Brain microvascular endothelial cell (primary cell): Measurements from ENCODE around the gene SF3B6.

Source experiments
- DNase-seq: peaks from one replicate; pipeline ENCODE4 v3.0.0-alpha.2; 2020
- H3K27ac ChIP-seq: fragments of 250-450 bp; sonication (Bioruptor Pico); 2 replicates; pipeline ENCODE4 v1.5.1; 2020; ENCODE audit warnings: mild to moderate bottlenecking, moderate library complexity
- H3K27me3 ChIP-seq: fragments of 250-450 bp; sonication (Bioruptor Pico); replicated peaks from 2 replicates; pipeline ENCODE4 v1.5.1; 2020; ENCODE audit warnings: mild to moderate bottlenecking
- H3K36me3 ChIP-seq: fragments of 250-450 bp; sonication (Bioruptor Pico); replicated peaks from 2 replicates; pipeline ENCODE4 v1.5.1; 2020; ENCODE audit warnings: mild to moderate bottlenecking
- H3K4me3 ChIP-seq: 2 replicates; pipeline ENCODE4 v1.5.1; 2011; ENCODE audit warnings: low read depth, mild to moderate bottlenecking, control low read depth, low read length, moderate library complexity
- in situ Hi-C: cut with HindIII; loops from 2 replicates; pipeline ENCODE4 v1.10.0; 2017; ENCODE audit warnings: low sequenced_read_pairs, low pct_ligation_motif_present
- TF ChIP-seq, protein P1 (sequence below): IDR thresholded peaks from 2 replicates; pipeline ENCODE4 v1.5.1; 2011; ENCODE audit warnings: low read depth, mild to moderate bottlenecking, moderate library complexity, low read length, control low read depth, inconsistent platforms; ENCODE audit errors: missing control alignments

The SF3B6 gene

DNA sequence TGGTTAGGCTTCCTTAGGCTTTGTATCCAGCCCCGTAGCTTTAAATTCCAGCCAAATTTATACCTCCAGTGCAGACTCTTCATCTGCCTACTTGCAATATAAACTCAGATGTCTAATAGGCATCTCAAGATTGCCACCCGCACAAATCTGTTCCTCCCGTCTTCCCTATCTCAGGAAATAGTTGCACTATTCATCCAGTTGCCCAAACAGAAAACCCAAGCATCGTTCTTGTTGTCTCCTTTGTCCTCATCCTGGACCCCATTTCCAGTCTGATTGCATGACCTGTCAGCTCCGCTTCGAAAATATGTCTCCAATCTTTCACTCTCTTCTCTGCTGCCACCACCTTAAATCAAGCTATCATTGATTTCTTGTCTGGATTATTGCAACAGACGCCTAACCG is 24.3 kb downstream of the SF3B6 start:
- in situ Hi-C loops = loop anchor here (25.0 kb wide), 1 partner anchor 215 kb away; no protein-coding TSS in a partner anchor
- no peaks in the 10 kb centered on the region for H3K27me3 ChIP-seq
- TF ChIP-seq, protein P1, sequence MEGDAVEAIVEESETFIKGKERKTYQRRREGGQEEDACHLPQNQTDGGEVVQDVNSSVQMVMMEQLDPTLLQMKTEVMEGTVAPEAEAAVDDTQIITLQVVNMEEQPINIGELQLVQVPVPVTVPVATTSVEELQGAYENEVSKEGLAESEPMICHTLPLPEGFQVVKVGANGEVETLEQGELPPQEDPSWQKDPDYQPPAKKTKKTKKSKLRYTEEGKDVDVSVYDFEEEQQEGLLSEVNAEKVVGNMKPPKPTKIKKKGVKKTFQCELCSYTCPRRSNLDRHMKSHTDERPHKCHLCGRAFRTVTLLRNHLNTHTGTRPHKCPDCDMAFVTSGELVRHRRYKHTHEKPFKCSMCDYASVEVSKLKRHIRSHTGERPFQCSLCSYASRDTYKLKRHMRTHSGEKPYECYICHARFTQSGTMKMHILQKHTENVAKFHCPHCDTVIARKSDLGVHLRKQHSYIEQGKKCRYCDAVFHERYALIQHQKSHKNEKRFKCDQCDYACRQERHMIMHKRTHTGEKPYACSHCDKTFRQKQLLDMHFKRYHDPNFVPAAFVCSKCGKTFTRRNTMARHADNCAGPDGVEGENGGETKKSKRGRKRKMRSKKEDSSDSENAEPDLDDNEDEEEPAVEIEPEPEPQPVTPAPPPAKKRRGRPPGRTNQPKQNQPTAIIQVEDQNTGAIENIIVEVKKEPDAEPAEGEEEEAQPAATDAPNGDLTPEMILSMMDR = no peak

GRCh38 chr2:24050041-24050979 is 25.8 kb downstream of the SF3B6 start:
- no peak overlapping the region for H3K27ac ChIP-seq
- no peaks in the 10 kb centered on the region for H3K36me3 ChIP-seq
- TF ChIP-seq, protein P1 = no peak
- in situ Hi-C loops = loop anchor here (25.0 kb wide), 1 partner anchor 213 kb away; no protein-coding TSS in a partner anchor
- peak; percentile 14 for DNase-seq
- no peaks in the 10 kb centered on the region for H3K27me3 ChIP-seq
- H3K4me3 ChIP-seq = peak overlapping the region; percentile 68

More for the DNA sequence above, 24.3 kb downstream of the SF3B6 start:
- H3K27ac ChIP-seq = no peak overlapping the region
- H3K36me3 ChIP-seq = no peaks in the 10 kb centered on the region
- H3K4me3 ChIP-seq = no peak overlapping the region
- DNase-seq = no peak

DNA sequence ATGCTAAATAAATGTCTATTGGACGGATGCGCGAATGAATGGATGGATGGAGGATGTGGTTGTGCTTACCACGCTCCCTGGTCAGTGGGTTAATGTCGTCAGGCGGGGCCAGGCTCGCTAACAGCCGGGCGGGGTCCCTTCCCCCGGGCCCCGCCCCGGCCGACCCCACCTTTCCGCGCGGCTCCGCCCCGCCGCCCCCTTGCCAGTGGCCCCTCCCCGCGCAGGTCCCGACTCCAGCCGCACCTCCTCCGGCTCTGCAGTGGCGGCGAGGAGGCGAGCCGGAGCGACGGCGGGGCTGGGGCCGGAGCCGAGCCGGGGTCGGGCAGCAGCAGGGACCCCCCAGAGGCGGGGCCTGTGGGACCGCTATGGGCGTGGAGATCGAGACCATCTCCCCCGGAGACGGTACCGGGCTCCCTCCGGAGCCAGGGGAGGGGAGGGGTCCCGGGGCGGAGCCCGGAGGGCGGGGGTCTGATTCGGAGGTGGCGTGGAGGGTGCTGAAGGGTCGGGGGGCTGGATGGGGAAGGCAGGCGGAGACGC is 26.6 kb downstream of the SF3B6 start, which contains the start of gene FKBP1B:
Gene FKBP1B, plus strand, starts transcription at position 257 of the 537 bp plus-strand sequence. Its CDS starts 109 bp downstream, at position 366.
- H3K36me3 ChIP-seq = no peaks in the 10 kb centered on the region
- H3K27me3 ChIP-seq = no peaks in the 10 kb centered on the region
- no peak within 1 kb of the TSS for H3K27ac ChIP-seq
- H3K4me3 ChIP-seq = peak within 1 kb of the TSS; percentile 68
- in situ Hi-C loops = loop anchor here (25.0 kb wide), 1 partner anchor 212 kb away; no protein-coding TSS in a partner anchor
- TF ChIP-seq, protein P1 = no peak
- peak; percentile 30 for DNase-seq

GRCh38 chr2:24048769-24049484 is 27.2 kb downstream of the SF3B6 start:
- peak overlapping the region; percentile 68 for H3K4me3 ChIP-seq
- DNase-seq = no peak
- no peaks in the 10 kb centered on the region for H3K36me3 ChIP-seq
- H3K27ac ChIP-seq = no peak overlapping the region
- in situ Hi-C loops = no loop called here
- no peaks in the 10 kb centered on the region for H3K27me3 ChIP-seq
- TF ChIP-seq, protein P1 = no peak

- no peak for DNase-seq
- TF ChIP-seq, protein P1 = no peak
- no peak overlapping the region for H3K4me3 ChIP-seq
- no peaks in the 10 kb centered on the region for H3K36me3 ChIP-seq
- in situ Hi-C loops = no loop called here
- H3K27ac ChIP-seq = no peak overlapping the region
- H3K27me3 ChIP-seq = no peaks in the 10 kb centered on the region
Measured at GRCh38 chr2:24047703-24048033, 28.5 kb downstream of the SF3B6 start.
